ENCODE data around the gene SAMD4A.

The SAMD4A gene

DNA sequence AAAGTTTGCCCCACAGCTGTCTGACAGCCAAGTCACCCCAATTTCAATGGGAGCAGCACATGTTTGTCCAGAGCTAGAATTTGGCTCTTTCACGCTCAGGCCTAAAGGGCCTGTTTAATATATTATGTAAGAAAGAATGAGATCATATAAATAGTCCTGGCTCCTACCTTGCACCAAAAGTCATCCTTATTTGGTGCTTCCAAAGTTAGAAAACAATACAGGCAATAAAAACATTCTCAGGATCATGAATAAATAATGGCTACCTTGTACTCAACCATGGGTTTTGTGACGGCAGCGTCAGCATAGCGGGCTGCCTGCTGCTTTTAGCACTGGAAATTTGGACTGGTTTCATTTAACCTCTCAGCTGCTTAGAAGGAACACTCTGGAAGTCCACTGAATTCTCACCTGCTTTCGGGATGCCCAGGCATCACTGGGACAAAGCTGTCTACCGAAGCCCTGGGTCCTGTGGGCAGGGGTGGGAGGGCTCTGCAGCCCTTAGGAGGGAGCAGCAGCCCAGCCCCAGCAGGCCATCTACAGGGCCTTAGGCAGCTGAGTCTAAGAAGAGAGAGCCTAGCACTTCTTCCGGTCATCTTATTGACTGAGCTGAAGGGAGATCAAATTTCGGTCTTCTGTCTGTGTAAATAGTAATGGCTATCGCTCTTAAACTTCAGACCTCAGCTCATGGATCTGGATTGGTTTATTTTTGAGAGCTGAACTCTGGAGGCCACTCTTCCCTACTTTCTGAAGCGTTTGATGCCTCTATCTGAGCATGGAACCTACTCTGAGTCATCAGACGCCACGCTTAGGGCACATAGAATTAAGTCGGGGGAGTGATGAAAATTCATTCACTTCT lies 106.5 kb downstream of the SAMD4A start:
- Histone ChIP-seq H3K4me1 (ENCODE audit: insufficient read depth, low read length) (peaks cover 80% of the 10 kb centered on the region), H3K9me3 (ENCODE audit: control insufficient read depth, insufficient read depth, low read length) (no peaks in the 10 kb centered on the region), H3K36me3 (ENCODE audit: insufficient read depth, low read length) (no peaks in the 10 kb centered on the region), H3K9ac (ENCODE audit: low read depth, low read length) (no peak overlapping the region)

DNA sequence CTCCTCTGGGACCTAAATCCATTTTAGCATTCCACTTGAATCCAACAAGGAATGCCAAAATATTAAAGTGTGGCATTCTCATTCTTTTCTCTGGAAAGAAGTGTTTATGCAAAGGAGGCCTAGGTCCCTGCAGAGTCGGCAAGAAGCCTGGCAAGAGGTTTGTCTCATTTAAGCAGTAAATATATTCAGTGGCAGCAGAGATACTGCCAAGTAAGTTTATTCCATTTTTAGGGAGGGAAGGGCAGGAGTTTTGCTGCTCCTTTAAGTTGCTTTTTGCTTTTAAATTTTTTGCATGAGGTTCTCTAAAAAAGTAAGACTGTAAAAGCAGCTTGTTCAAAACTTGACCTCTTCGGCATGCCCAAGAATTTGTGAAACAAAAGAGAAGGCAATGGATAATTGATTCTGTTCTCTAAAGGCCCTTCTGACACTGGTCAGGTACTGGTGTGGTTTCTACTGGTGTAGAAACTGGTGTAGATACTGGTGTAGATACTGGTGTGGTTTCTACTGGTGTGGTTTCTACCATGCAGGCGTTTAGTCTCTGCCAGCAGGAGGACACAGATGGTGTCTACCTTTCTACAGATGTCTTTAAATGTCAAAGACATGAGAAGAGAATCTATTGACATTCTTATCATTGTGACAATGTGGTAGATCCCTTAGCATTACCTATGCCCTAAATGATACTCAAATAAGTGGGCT lies 107.3 kb downstream of the SAMD4A start:
- no peak overlapping the region for H3K9ac ChIP-seq (ENCODE audit: low read depth, low read length)
- H3K4me1 ChIP-seq (ENCODE audit: insufficient read depth, low read length): peaks cover 81% of the 10 kb centered on the region
- no peaks in the 10 kb centered on the region; the same call in 1 of the 2 replicates for H3K36me3 ChIP-seq (ENCODE audit: insufficient read depth, low read length)
- no peaks in the 10 kb centered on the region for H3K9me3 ChIP-seq (ENCODE audit: control insufficient read depth, insufficient read depth, low read length)

DNA sequence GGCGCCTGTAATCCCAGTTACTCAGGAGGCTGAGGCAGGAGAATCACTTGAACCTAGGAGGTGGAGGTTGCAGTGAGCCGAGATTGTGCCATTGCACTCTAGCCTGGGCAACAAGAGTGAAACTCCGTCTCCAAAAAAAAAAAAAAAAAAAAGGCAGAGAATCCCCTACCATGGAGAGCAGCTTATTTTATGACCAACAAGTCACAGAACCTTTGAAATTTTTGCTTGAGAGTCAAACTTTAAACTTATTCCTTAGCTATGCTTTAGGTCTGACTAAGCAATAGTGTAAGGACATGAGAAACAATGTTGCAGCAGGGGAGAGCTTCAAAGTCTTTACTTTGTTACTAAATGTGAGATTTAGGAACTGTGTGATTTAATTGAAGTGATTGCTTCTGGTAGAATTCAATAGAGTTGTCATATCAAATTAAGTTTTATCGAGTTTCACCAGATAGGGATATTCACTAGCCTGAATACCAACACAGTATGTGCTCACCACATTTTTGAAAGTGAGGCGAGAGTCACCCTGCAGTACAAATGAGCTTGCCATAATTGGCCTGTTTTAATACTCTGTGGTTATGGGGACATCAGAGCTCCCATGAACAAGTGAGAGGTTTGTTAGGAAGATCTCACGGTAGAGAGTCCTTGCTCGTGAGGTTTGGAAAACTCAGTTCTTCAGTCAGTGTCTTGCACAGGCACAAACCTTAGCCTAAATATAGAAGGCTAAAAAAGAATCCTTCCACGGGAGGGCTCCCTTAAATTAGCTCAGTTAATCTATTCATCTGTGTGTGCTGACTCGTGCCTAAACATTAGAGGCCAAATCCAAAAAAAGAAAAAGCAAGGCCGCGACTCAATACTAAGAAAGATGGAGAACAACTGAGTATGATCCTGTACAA lies 108.6 kb downstream of the SAMD4A start:
- H3K9me3 ChIP-seq (ENCODE audit: control insufficient read depth, insufficient read depth, low read length): no peaks in the 10 kb centered on the region
- H3K36me3 ChIP-seq (ENCODE audit: insufficient read depth, low read length): no peaks in the 10 kb centered on the region; the same call in 1 of the 2 replicates
- H3K9ac ChIP-seq (ENCODE audit: low read depth, low read length): no peak overlapping the region
- peaks cover 79% of the 10 kb centered on the region for H3K4me1 ChIP-seq (ENCODE audit: insufficient read depth, low read length)

DNA sequence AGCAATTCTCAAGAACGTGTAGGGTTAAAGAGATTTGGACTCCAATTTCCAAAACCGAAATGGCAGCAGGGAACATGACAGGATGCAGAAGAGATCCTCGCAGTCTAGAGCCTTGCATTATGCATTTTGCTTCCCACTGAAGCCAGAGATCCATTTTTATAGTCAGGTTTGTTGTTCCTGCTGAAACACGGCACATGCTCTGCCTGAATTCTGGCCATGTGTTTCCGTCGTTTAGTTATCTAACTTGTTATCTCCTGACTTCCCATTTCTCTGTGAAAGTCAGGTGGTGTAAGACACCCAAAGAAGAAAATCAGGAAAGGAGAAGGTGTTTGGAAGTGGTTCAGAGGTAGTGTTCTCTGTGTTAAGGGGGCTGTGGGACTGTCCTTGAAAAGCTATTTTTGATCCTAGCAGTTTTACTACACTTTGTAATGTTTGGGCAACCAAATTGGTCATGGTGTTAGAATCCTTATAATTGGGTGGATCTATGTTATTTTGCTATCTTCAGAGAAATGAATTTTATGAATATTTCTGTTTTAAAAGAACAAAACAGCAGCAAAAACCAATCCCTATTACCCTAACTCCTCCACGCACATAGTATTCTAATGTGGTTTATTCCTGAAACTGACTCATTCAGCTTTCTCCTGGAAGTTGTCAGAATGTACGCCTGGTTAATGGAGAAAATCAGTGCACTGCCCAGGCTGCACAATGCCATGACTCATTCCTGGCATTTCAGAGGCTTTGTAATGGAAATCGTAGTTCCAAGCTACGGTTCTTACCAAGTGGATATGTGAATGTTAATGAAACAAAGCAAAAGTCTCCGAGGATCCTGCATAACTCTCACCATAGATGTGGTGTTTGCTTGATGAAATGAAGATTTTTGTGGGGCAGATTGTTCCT lies 110.1 kb downstream of the SAMD4A start:
- no peaks in the 10 kb centered on the region; the same call in 1 of the 2 replicates for H3K36me3 ChIP-seq (ENCODE audit: insufficient read depth, low read length)
- no peaks in the 10 kb centered on the region for H3K9me3 ChIP-seq (ENCODE audit: control insufficient read depth, insufficient read depth, low read length)
- H3K4me1 ChIP-seq (ENCODE audit: insufficient read depth, low read length): peaks cover 65% of the 10 kb centered on the region
- H3K9ac ChIP-seq (ENCODE audit: low read depth, low read length): no peak overlapping the region

DNA sequence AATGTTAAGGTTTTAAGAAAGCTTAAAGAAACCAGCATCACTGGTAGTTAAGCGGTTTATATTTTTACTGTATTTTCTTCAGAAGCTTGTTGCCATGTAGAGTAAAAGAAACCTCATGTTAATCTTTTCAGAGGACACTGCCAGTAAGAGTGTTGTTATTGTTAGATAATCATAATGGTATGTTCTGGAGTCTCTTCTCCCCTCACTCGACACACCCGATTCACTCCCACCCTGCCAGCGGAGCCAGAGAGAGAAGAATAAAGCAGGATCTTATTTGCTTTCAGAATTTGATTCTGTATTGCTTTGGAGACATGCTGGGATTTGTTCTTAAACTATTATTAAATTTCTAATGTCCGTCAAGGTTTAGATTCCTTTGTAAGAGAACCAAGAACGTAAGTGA lies 113.7 kb downstream of the SAMD4A start:
- H3K4me1 ChIP-seq (ENCODE audit: insufficient read depth, low read length): peaks cover 55% of the 10 kb centered on the region
- no peaks in the 10 kb centered on the region for H3K9me3 ChIP-seq (ENCODE audit: control insufficient read depth, insufficient read depth, low read length)
- H3K36me3 ChIP-seq (ENCODE audit: insufficient read depth, low read length): no peaks in the 10 kb centered on the region; the same call in 1 of the 2 replicates
- H3K9ac ChIP-seq (ENCODE audit: low read depth, low read length): no peak overlapping the region

DNA sequence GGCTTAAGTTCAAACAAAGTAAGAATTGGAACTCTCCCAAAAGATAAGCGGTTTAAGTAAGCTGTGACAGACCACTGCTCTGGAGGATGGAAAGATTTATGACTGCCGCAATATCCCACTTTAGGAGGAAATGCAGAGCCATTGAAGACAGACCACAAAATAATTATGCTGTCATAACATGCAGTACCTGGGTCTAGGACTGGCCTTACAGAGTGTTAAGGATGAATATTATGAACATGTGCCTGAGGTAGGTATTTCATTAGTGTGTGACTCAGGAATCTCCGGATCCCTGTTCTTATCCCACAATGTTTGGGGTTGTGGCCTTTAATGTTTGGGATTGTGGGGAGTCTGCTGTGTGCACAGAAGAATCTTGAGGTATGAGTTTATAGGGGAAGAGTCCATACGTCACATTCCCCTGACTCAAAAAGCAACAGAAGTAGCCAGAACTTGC lies 114.9 kb downstream of the SAMD4A start:
- Histone ChIP-seq H3K36me3 (ENCODE audit: insufficient read depth, low read length) (no peaks in the 10 kb centered on the region; the same call in 1 of the 2 replicates), H3K4me1 (ENCODE audit: insufficient read depth, low read length) (peaks cover 54% of the 10 kb centered on the region), H3K9ac (ENCODE audit: low read depth, low read length) (no peak overlapping the region), H3K9me3 (ENCODE audit: control insufficient read depth, insufficient read depth, low read length) (no peaks in the 10 kb centered on the region)

DNA sequence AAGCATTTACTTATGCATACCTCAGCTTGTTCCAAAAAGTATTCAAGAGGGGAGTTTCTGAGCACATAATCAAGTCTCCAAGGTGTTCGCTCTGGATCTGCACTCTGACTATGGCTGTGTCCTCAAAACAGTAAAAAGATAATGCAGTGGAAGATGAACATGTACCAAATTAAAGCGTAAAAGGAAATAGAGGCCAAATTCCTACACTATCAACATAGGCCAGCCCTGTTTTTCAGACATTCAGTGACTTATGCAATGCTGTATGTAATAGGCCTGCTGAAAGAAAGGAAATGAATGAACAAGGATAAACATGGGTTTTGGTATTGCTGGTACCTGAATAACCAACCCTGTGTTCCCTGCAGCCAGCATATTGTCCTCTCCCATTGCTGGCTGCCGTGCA lies 115.7 kb downstream of the SAMD4A start:
- no peaks in the 10 kb centered on the region for H3K9me3 ChIP-seq (ENCODE audit: control insufficient read depth, insufficient read depth, low read length)
- peaks cover 50% of the 10 kb centered on the region for H3K4me1 ChIP-seq (ENCODE audit: insufficient read depth, low read length)
- H3K36me3 ChIP-seq (ENCODE audit: insufficient read depth, low read length): no peaks in the 10 kb centered on the region; the same call in 1 of the 2 replicates
- no peak overlapping the region for H3K9ac ChIP-seq (ENCODE audit: low read depth, low read length)

DNA sequence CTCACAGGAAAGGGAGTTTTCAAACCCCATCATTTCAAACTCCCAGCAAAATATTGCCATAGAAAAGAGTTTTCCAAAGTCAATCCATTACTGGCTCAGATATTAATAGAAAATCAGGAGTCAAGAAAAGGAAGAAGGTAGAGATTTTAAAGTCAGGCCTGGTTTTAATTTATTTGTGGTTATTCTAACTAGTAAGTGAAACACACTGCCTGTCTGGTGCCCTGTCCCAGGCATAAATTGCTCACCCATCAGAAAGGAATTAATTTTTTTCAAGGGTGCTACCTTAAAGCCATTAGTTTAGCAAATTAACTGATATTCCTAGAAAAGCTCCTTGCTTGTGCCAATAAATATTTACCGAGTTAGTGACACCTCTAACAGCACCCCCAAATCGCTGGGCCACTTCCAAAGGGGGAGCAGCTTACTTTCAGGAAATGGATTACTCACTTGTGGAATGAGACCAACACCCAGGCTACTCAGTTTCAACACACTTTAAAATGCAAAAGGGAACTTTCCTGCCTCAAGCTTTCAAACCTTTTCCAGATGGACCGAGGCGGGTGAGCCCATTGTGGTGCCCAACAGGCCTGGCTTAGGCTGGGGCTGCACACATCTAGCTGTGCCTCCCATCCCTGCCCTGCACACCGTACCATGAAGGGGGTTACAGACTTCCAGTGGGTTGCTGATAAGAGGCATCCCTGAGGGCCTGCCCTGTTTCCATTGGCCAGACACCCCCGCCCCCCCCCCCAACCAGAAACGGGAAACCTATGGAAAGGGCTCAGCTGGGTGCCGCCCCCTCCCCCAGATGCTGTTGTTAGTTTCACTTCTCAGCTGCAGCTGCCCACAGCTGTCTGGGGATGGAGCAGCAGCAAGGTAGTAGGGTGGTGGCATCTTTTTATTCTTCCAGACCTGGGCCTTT lies 117.2 kb downstream of the SAMD4A start:
- H3K9me3 ChIP-seq (ENCODE audit: control insufficient read depth, insufficient read depth, low read length): no peaks in the 10 kb centered on the region
- H3K4me1 ChIP-seq (ENCODE audit: insufficient read depth, low read length): peaks cover 37% of the 10 kb centered on the region
- H3K9ac ChIP-seq (ENCODE audit: low read depth, low read length): no peak overlapping the region
- H3K36me3 ChIP-seq (ENCODE audit: insufficient read depth, low read length): no peaks in the 10 kb centered on the region

DNA sequence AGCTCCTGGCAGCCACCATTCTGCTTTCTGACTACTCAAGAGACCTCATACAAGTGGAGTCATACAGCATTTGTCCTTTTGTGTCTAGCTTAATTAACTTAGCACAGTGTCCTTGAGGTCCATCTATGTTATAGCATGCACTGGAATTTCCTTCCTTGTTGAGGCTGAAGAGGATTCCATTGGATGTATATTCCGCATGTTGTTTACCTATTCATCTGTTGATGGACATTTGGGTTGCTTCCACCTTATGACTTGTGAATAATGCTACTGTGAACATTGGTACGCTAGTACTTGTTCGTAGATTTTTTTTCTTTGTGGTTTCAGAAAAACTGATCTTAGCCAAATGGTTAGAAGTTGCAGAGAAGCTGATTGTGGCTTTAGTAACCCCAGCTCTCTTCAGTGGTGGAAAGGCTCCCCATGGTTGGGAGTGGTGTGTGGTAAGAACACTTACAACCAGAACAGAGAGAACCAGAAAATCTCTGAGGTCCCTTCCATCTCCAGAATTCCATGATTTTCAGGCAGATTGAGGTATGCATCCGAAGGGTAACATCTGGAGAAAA lies 118.4 kb downstream of the SAMD4A start:
- Histone ChIP-seq H3K36me3 (ENCODE audit: insufficient read depth, low read length) (no peaks in the 10 kb centered on the region), H3K4me1 (ENCODE audit: insufficient read depth, low read length) (peaks cover 28% of the 10 kb centered on the region), H3K9ac (ENCODE audit: low read depth, low read length) (no peak overlapping the region), H3K9me3 (ENCODE audit: control insufficient read depth, insufficient read depth, low read length) (no peaks in the 10 kb centered on the region)

DNA sequence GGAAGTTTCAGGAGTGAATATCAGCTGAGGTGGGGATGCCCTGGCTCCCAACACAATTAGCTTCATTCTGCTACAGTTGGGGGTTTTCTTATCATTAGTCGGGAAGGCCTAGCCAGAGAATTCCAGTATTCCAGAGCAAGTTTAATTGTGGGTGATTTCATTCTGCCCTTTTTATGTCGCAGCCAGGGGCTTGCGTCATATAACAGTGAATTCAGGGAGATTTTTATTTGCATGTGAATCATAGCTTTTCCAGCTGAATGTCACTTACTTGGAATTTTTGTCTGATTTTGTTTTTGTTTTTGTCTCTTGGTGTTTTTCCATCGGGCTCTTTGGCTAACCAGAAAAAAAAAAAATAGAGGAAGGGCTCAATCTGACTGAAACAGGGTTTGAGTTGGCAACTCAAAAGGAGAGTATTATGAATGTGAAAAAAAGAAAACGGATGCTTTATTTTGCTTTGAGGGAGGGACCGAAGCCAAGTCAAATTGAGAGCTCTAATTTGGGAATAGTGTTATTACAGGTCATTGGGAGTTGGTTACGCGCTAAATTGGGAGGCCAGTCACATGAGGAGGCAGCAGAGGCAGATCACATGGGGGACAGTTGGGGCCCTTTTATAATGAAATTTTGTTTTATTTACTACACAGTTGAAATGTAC lies 119.4 kb downstream of the SAMD4A start:
- H3K4me1 ChIP-seq (ENCODE audit: insufficient read depth, low read length): peaks cover 35% of the 10 kb centered on the region
- H3K9ac ChIP-seq (ENCODE audit: low read depth, low read length): no peak overlapping the region
- no peaks in the 10 kb centered on the region for H3K36me3 ChIP-seq (ENCODE audit: insufficient read depth, low read length)
- H3K9me3 ChIP-seq (ENCODE audit: control insufficient read depth, insufficient read depth, low read length): no peaks in the 10 kb centered on the region

DNA sequence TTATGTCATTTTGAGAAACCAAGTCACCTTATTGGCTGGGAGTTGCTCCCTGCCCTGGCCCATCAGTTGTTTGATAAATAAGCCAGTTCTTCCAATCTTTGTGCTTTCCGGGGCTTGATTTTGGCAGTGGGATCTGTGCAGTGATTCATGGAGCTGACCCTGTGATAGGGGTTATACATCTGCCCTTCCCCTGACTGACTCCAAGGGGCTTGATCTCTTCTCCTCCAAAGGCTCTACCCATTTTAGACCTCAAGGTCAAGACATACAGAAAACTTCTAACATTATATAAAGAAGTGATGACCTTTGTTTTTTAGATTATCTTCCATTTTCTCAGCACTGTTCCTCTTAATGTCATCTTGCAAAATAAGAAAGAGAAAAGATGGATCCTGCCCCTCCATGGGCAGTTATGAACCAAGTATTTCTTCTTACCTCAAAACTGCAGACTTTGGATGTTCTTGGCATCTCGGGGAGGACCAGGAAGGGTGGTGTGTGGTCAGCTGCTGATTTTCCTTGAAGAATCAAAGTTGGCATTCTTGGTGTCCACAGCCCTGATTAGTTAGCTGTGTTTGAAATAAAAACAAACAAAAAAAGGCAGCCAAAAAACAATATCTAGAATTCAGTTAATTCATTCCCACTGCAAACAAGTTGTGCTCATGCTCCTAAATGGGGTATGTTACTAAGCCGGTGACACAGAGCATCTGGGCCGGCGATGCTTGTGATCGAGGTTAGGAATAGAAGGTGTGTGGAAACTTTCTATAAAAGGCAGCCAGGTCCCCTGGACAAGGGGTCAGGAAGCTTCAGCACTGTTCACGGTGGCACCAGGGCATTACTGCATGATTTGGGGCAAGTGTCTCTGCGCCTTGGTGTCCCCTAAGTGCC lies 120.2 kb downstream of the SAMD4A start:
- Histone ChIP-seq H3K4me1 (ENCODE audit: insufficient read depth, low read length) (peaks cover 36% of the 10 kb centered on the region), H3K9ac (ENCODE audit: low read depth, low read length) (no peak overlapping the region), H3K9me3 (ENCODE audit: control insufficient read depth, insufficient read depth, low read length) (no peaks in the 10 kb centered on the region), H3K36me3 (ENCODE audit: insufficient read depth, low read length) (no peaks in the 10 kb centered on the region)
